Measurements from ENCODE around the gene CASK. TPM values are rescaled to one million over a fixed set of nuclear protein-coding genes. Genes with fewer than 3 reads are reported as not detected.

The CASK gene
- total RNA-seq, 2 donors from 2014 or later, result 90.8 to 107 TPM

DNA sequence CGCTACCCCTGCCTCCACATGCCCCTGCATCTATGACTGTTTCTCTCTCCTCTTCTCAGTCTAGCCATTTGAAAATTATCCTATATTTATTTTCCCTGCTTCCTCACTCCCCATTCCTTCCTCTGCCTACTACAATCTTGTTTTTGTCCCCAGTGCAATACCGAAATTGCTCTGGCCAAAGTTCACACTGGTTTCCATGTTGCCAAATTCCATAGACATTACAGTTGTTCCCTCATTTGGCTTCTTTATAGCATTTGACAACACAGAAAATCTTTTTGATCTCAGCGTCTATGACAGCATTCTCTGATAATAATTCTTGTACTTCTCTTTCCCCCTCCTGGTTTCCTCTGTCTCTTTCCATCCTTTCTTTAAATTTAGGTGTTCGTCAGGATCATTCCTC lies 100.0 kb downstream of the CASK start:
- peak; percentile 50 for DNase-seq
- Histone ChIP-seq H3K27me3 (no peaks in the 10 kb centered on the region), H3K9ac (ENCODE audit: low read depth in 2 of 2, low read length in 2 of 2) (no peak overlapping the region), H3K9me3 (no peaks in the 10 kb centered on the region), H3K4me1 (no peaks in the 10 kb centered on the region), H3K4me3 (no peak overlapping the region), H3K36me3 (no peaks in the 10 kb centered on the region), H3K27ac (no peak overlapping the region)
- intact Hi-C loops (cut with DNase I), result loop anchor here (10.0 kb wide), 1 partner anchor 91 kb away; no protein-coding TSS in a partner anchor
- TF ChIP-seq CTCF (IDR thresholded peaks at IDR 0.05), result no peak

DNA sequence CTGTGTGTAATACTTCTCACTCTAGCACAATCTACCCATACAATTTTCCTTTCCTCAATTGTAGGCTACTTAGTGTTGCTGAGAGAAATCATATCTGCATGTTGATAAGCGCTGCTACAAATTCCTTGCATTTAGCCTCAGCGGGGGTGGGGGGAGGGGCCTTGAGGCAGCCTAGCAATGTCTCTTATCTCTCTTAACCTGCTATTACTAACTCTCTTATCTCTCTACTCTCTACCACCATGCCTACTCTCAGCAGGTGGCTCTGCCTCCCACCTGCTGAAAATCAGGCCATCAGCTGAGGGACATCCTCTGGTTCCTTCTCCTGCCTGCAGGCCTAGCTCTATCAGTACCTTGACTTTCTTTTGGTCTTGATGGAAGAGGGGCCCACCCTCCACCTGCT lies 100.5 kb downstream of the CASK start:
- Histone ChIP-seq H3K9me3 (no peaks in the 10 kb centered on the region), H3K36me3 (no peaks in the 10 kb centered on the region), H3K27ac (no peak overlapping the region), H3K9ac (ENCODE audit: low read depth in 2 of 2, low read length in 2 of 2) (no peak overlapping the region), H3K27me3 (no peaks in the 10 kb centered on the region), H3K4me3 (no peak overlapping the region), H3K4me1 (no peaks in the 10 kb centered on the region)
- TF ChIP-seq CTCF (IDR thresholded peaks at IDR 0.05), result no peak
- DNase-seq, result no peak
- intact Hi-C loops (cut with DNase I), result loop anchor here (10.0 kb wide), 1 partner anchor 92 kb away; no protein-coding TSS in a partner anchor

GRCh38 chrX:41808047-41808446 lies 115.3 kb downstream of the CASK start:
- H3K4me3 ChIP-seq, result no peak overlapping the region
- no peak for TF ChIP-seq CTCF (IDR thresholded peaks at IDR 0.05)
- DNase-seq, result no peak
- no peak overlapping the region for H3K27ac ChIP-seq
- H3K4me1 ChIP-seq, result no peaks in the 10 kb centered on the region
- H3K36me3 ChIP-seq, result no peaks in the 10 kb centered on the region
- no peak overlapping the region for H3K9ac ChIP-seq (ENCODE audit: low read depth in 2 of 2, low read length in 2 of 2)
- no peaks in the 10 kb centered on the region for H3K9me3 ChIP-seq
- intact Hi-C loops (cut with DNase I), result no loop called here
- no peaks in the 10 kb centered on the region for H3K27me3 ChIP-seq

- H3K4me3 ChIP-seq, result no peak overlapping the region
- intact Hi-C loops (cut with DNase I), result no loop called here
- no peak overlapping the region for H3K9ac ChIP-seq (ENCODE audit: low read depth in 2 of 2, low read length in 2 of 2)
- no peak overlapping the region for H3K27ac ChIP-seq
- H3K27me3 ChIP-seq, result no peaks in the 10 kb centered on the region
- H3K4me1 ChIP-seq, result no peaks in the 10 kb centered on the region
- no peak for DNase-seq
- no peaks in the 10 kb centered on the region for H3K9me3 ChIP-seq
- H3K36me3 ChIP-seq, result no peaks in the 10 kb centered on the region
- no peak for TF ChIP-seq CTCF (IDR thresholded peaks at IDR 0.05)
Observed at GRCh38 chrX:41802958-41803357, 120.4 kb downstream of the CASK start.

DNA sequence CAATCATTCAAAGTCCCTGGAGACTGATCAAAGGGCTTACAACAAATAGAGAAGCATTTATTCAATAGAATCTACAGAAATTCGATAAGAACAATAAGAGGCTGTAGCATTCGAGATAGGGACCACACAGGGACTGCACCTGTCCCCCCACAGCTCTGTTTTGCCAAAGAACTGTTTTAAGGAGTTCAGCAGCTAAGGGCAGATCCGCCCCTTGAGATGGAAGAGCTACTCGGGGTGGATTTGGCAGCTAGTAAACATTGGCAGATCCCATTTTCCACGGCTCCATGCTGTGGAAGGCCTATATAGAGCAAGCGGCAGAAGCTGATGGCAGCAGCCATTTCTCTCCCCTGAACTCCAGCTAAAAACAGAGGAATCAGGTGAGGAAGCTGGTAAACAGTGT lies 123.7 kb downstream of the CASK start:
- Histone ChIP-seq H3K4me1 (no peaks in the 10 kb centered on the region), H3K27ac (no peak overlapping the region), H3K9ac (ENCODE audit: low read depth in 2 of 2, low read length in 2 of 2) (no peak overlapping the region), H3K9me3 (no peaks in the 10 kb centered on the region), H3K36me3 (no peaks in the 10 kb centered on the region), H3K27me3 (no peaks in the 10 kb centered on the region), H3K4me3 (no peak overlapping the region)
- no peak for TF ChIP-seq CTCF (IDR thresholded peaks at IDR 0.05)
- intact Hi-C loops (cut with DNase I), result loop anchor here (10.0 kb wide), 1 partner anchor 1755 kb away; no protein-coding TSS in a partner anchor
- no peak for DNase-seq
